ENCODE results near the gene NCAM2. TPM values are rescaled to one million over a fixed set of nuclear protein-coding genes. Genes with fewer than 3 reads are reported as not detected.

NCAM2 gene
- total RNA-seq, 1 experiment from 2014 or later = not detected

GRCh38 chr21:21247424-21247823 lies 249.2 kb downstream of the NCAM2 start:
- H3K9me3 ChIP-seq (ENCODE audit: control insufficient read depth in 1 of 2, insufficient read depth in 1 of 2, low read depth in 1 of 2, low read length in 2 of 2) = peaks cover 10 to 19% of the 10 kb centered on the region in 2 experiments; a peak in 2 of 4 replicates
- ChIA-PET RAD21 (ENCODE audit: low non-redundant PET in 1 of 2, low total read pairs in 2 of 2, uncharacterized antibody in 2 of 2, unreplicated experiment in 2 of 2) (no interaction called here), POLR2A (no interaction called here), CTCF (no interaction called here)
- H3K27me3 ChIP-seq (ENCODE audit: insufficient read depth, low read length) = no peaks in the 10 kb centered on the region
- no peak overlapping the region for H3K4me2 ChIP-seq (ENCODE audit: low read length)
- H3K79me2 ChIP-seq (ENCODE audit: insufficient read depth, low read length) = no peaks in the 10 kb centered on the region
- intact Hi-C loops (cut with micrococcal nuclease) = no loop called here
- no peak overlapping the region for H2AFZ ChIP-seq (ENCODE audit: low read depth, low read length, poor library complexity, severe bottlenecking)
- H3K27ac ChIP-seq (ENCODE audit: low read depth, low read length) = no peak overlapping the region
- TF ChIP-seq ZBTB33 (IDR thresholded peaks at IDR 0.05; ENCODE audit: extremely low read depth, insufficient replicate concordance, low read length) = no peak
- TF ChIP-seq POLR2AphosphoS5 (IDR thresholded peaks at IDR 0.05; ENCODE audit: low read depth, low read length) = no peak
- no peak for TF ChIP-seq FOSL1 (IDR thresholded peaks at IDR 0.05; ENCODE audit: low read depth)
- no peak for TF ChIP-seq POLR2A (IDR thresholded peaks at IDR 0.05; ENCODE audit: borderline replicate concordance, extremely low read depth, insufficient read depth, insufficient read length)
- TF ChIP-seq EZH2 (IDR thresholded peaks at IDR 0.05) = no peak
- no peak for TF ChIP-seq ELF1 (IDR thresholded peaks at IDR 0.05; ENCODE audit: borderline replicate concordance, low read depth)
- no peak for TF ChIP-seq SRF (IDR thresholded peaks at IDR 0.05; ENCODE audit: low read depth)
- TF ChIP-seq, protein P1, sequence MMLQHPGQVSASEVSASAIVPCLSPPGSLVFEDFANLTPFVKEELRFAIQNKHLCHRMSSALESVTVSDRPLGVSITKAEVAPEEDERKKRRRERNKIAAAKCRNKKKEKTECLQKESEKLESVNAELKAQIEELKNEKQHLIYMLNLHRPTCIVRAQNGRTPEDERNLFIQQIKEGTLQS (IDR thresholded peaks at IDR 0.05) = no peak
- TF ChIP-seq, protein P2, sequence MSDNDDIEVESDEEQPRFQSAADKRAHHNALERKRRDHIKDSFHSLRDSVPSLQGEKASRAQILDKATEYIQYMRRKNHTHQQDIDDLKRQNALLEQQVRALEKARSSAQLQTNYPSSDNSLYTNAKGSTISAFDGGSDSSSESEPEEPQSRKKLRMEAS (IDR thresholded peaks at IDR 0.05) = no peak
- TF ChIP-seq ZNF274 (IDR thresholded peaks at IDR 0.05; ENCODE audit: low read depth, low read length) = no peak
- TF ChIP-seq SIN3A (IDR thresholded peaks at IDR 0.05; ENCODE audit: low read depth) = no peak
- TF ChIP-seq TCF7L2 (IDR thresholded peaks at IDR 0.05; ENCODE audit: borderline replicate concordance, extremely low read depth, insufficient read depth, insufficient read length) = no peak
- no peak for TF ChIP-seq RAD21 (IDR thresholded peaks at IDR 0.05; ENCODE audit: low read depth)
- TF ChIP-seq JUND (IDR thresholded peaks at IDR 0.05) = no peak
- no peak for TF ChIP-seq EGR1 (IDR thresholded peaks at IDR 0.05; ENCODE audit: low read depth)
- TF ChIP-seq CBX3 (IDR thresholded peaks at IDR 0.05; ENCODE audit: low read depth) = no peak
- no TSS peak for BruUV-seq (replicated peaks)
- no peaks in the 10 kb centered on the region for H4K20me1 ChIP-seq (ENCODE audit: insufficient read depth)
- DNase-seq (ENCODE audit: low read depth, low spot score) (no peak), ATAC-seq (no peak)
- H3K9ac ChIP-seq (ENCODE audit: low read length) = no peak overlapping the region
- H3K4me3 ChIP-seq (replicated peaks in 1 of 2; ENCODE audit: low read depth in 1 of 2, low read length in 2 of 2) = no peak overlapping the region
- H3K9me2 ChIP-seq (ENCODE audit: insufficient read depth) = no peaks in the 10 kb centered on the region
- no peaks in the 10 kb centered on the region for H3K4me1 ChIP-seq (ENCODE audit: control insufficient read depth in 1 of 2, insufficient read depth in 2 of 2, low read length in 2 of 2)
- H3K36me3 ChIP-seq (ENCODE audit: control insufficient read depth in 1 of 2, insufficient read depth in 2 of 2, low read length in 2 of 2) = no peaks in the 10 kb centered on the region

All from HCT116 (cell line).